CD1c-positive myeloid dendritic cell (primary cell): ENCODE measurements around the gene EXOC4.

Experiments used
- DNase-seq: peaks from one replicate; pipeline ENCODE4 v3.0.0-alpha.2; 2016; ENCODE audit errors: extremely low spot score

Gene EXOC4

GRCh38 chr7:133934262-133934976 lies 681.5 kb downstream of the EXOC4 start:
- no peak for DNase-seq

DNA sequence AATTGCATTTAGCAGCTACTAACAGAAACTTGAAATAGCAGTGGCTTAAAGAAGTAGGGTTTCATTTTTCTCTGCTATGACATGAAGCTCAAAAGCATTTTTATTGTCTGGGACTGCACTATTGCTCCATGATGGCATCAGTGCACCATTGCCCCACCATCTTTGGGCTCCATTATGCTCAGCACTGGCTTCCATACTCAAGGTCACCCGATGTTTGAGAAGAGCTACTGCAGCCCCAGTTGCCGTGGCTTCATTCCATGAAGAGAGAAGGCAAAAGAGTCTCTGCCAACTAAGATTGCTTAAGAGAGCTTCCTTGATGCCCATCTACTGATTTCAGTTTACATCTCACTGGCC lies 682.1 kb downstream of the EXOC4 start:
- no peak for DNase-seq

DNA sequence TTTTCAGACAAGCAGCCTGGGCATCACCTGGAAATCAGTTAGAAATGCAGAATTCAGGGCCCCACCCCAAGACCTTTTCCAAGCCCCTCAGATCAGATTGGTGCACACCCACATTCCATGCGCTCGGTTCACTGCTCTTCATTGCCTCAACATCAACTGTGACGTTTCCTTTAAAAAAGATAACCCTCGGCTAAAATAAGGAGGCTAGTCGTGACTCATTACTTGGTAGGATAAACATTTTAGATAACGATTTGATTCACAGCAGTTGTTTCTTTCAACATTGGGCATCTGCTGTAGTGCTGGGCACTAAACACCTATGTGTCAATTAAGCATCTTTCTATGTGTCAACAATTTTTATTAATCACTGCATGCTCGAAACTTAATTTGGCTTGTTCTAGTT lies 683.2 kb downstream of the EXOC4 start:
- no peak for DNase-seq

DNA sequence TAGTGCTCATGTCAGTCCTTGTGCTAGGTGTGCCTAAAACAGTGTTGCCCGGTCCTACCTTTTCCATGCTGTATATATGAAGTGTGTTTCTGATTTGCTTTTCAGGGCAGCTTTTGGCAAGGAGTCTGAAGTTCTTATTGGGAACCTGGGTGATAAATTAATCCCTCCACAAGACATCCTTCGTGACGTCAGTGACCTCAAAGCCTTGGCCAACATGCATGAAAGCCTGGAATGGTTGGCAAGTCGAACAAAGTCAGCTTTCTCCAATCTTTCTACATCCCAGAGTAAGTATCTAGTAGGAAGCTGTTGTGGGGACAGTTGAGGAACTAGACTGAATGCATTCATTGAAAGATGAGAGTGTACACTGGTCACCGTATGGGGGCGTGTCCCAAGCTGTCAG lies 684.9 kb downstream of the EXOC4 start:
- no peak for DNase-seq

GRCh38 chr7:133940368-133940767 lies 687.5 kb downstream of the EXOC4 start:
- DNase-seq = no peak

- no peak for DNase-seq
Measured at GRCh38 chr7:133941496-133941895, 688.6 kb downstream of the EXOC4 start.

- no peak for DNase-seq
Measured at GRCh38 chr7:133945497-133945896, 692.6 kb downstream of the EXOC4 start.

GRCh38 chr7:133947458-133948254 lies 694.8 kb downstream of the EXOC4 start:
- no peak for DNase-seq

DNA sequence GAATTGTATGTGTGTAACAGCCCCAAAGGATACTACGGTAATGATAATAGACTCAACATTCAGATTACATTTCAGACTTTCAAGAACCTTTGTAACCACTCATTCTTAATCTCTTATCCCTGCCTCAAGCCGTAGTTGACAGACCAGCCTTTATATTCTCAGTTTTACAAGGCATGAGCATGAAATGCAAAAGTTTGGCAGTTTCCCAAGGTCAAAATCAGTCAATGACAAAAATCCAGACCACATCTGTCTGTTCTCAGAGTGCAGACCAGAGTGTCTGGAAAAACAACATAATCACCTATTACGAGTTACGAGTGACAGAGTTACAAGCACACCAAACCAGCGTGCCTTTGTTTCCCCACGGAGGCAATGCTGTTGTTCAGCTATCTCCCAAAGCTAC lies 695.7 kb downstream of the EXOC4 start:
- DNase-seq = no peak

- DNase-seq = no peak
Measured at GRCh38 chr7:133950855-133951254, 698.0 kb downstream of the EXOC4 start.

DNA sequence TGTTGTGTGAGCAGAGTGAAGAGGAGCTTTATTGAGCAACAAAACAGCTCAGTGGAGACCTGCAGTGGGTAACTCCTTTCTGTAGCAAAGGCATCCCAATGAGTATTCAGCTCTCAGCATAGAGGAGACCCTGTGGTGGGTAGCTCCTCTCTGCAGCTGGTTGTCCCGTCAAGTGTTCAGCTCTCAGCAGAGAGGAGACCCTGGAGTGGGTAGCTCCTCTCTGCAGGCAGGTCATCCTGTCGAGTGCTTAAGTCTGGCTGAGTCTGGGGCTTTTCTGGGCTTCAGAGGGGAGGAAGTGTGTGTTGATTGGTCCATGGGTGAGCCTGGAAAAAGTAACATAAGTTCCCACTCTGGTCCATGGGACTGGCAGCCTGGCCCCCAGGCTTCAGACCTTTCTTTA lies 702.3 kb downstream of the EXOC4 start:
- DNase-seq = no peak

DNA sequence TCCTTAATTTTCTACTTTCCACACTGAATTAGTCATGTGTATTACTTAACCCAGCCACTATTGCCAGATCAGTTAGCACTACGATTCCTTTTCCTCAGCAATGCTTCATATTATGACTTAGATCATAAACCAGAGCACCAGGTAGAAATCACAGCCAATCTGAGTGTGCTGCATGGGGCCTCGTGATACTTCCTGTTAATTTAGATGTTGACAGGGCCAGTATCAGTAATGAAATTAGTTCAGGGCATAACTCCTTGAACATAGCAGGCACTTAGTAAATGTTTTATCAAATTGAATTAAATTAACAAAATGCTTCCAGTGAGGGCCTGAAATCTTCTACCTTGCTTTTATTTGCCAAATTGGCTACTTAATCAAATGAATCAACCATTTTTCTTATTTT lies 705.0 kb downstream of the EXOC4 start:
- DNase-seq = no peak

DNA sequence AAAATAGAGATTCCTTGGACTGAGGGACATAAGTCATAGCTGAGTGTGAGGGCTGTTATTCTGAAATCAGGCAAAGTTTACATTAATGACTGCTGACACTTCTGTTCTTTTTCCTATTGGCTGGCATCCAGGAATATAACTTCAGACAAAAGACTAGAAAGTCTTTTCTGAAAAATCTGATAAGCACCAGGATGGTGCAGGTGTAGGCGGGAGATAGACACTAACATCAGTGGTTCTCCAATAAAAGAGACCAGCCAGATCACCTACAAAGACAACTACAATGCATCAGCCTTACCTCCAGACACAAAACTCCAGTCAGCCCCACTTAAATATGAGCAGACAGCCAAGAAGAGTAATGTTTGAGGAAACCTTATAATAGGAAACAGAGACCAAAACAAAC lies 705.9 kb downstream of the EXOC4 start:
- DNase-seq = no peak

DNA sequence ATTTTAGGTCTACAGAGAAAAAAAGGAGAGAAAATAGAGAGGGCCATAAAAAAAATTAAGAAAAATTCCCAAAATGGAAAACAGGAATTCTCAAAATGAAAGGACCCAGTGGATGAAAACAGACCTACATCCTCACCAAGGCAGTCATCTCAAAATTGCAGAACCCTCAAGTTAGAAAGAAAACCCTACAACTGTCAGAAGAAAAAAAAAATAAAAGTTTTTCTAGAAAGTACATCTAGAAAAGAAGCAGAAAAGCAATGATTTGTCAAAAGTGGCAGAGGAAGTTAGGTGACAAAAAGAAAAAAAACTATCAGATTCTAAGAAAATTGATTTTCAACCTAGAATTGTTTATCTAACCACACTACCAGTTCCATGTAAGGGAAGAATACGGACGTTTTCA lies 706.6 kb downstream of the EXOC4 start:
- no peak for DNase-seq

GRCh38 chr7:133961724-133962123 lies 708.8 kb downstream of the EXOC4 start:
- no peak for DNase-seq

DNA sequence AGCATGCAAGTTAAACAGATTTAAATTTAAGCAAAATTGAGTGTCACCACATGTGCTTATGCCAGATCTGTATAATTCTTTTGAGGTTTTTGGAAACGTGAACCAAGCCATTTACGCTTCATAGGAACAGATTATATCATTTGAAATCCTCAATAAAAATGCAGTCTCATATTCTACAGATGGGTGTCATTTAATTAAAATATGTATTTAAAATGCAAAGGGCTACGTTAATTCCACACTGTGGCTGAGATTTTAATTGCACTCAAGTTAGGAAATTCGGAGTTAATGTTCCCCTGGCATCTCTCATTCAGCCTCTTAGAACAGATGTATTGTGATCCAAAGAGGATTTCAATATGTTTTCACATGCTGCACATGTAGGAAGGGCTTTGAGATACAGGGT lies 709.8 kb downstream of the EXOC4 start:
- DNase-seq = no peak

DNA sequence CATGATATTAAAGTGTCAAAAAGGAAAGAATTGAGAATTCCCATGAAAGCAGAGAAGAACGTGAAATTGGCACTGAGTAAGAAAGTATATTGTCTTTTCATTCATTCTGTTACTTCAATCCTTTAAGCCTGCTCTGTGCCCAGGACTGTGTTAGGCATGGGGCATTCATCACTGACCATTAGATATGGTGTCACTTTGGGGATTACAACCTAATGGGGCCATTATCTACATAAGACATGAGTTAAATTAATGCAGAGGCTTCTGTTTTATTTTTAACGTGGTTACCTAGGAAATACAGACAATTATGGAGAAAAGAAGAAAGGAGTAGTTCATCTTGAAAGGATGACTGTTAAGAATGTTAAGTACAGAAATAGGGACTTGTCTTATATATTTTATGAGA lies 710.8 kb downstream of the EXOC4 start:
- no peak for DNase-seq

DNA sequence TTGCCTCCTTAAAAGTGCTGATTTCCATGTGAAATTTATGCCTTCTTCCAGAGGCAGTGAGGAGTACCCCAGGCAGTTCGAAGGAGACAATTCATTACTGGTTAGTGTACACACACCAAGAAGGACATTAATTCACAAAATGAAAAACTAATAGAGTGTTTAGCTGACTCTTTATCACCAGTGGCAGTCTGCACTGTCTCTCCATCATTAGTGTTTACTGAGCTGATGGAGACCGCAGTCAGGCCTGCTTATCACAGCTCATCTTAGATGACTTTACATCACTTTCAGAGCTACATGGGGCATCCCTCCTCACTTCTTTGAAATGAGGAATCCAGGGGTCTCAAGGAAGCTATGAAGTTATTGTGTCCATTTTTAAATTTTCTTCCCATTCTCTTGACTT lies 718.7 kb downstream of the EXOC4 start:
- DNase-seq = no peak

GRCh38 chr7:133973710-133974109 lies 720.8 kb downstream of the EXOC4 start:
- DNase-seq = no peak

GRCh38 chr7:133975130-133975529 lies 722.3 kb downstream of the EXOC4 start:
- DNase-seq = no peak

DNA sequence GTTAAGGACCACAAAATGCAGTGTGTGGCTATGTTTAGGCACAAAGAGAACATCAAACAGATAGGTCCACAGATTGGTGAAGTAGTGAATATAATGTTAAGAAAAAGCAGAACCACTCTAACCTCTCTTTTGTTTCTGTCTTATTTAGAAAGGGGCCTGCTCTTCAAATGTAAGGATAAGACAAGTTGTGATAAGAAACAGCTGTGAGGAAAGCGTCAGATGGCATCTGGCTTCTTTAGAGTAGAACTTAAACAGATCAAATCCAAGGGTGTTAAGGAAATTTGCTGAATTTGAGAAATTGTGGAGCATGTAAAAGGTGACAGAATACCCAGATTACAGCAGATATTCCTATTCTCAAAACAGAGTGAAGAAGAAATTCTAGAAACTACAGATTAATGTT lies 723.3 kb downstream of the EXOC4 start:
- no peak for DNase-seq

DNA sequence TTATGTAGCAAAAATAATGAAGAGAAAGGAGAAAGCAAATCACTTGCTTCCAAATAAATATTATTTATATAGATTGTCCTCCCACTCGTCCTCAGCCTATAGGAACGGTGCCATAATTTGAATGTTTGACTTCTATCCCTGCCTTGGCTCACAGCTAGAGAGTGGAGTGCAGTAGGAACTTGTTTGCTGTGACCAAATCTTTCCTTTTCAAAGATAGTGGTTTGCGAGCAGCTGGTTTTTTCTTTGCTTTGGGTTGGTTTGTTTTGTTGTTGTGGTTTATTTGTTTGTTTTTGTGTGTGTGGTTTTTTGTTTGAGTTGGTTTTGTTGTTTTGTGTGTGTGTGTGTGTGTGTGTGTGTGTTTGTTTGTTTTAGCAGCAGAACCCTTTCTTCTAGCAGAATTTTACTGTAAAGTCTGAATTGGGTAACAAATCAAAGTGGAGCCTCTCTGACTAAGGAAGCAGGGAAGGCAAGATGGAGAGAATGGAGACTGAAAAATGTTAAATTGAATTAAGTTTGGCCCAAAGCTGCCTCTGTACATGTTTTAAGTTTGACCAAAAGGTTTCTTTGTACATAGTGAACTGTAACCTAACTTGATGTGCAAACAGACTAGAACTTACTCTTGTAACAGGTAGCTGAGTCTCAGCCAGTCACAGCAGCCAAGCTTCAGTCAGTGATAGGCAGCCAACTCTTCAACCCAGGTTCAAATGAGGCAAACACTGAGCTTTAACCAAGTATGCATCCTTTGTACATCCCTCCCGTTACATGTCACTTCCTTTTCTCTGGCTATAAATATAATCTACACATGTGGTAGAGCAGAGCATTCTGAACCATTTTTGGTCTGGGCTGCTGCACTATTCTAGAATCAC lies 724.8 kb downstream of the EXOC4 start:
- no peak for DNase-seq
